GM19328 (cell line): ENCODE measurements around the gene TENT4B.
"Not testable (repeated sequence)": the region's sequence is repeated elsewhere in the genome, so short reads cannot be mapped to it uniquely, and the experiment has no call there.

Experiments
- ATAC-seq: cut with Tn5 transposase; IDR thresholded peaks from one replicate; pipeline ENCODE4 v1.9.1; 2021; ENCODE audit warnings: mild to moderate bottlenecking, moderate library complexity; ENCODE audit not compliant: unreplicated experiment

TENT4B gene

GRCh38 chr16:50227665-50228064 lies 74.6 kb downstream of the TENT4B start:
- no peak for ATAC-seq

- no peak for ATAC-seq
Observed at GRCh38 chr16:50228364-50228868, 75.3 kb downstream of the TENT4B start.

GRCh38 chr16:50229149-50229726 lies 76.1 kb downstream of the TENT4B start:
- ATAC-seq = no peak

- ATAC-seq = no peak
Observed at GRCh38 chr16:50234771-50235556, 81.9 kb downstream of the TENT4B start.

GRCh38 chr16:50235581-50235980 lies 82.5 kb downstream of the TENT4B start:
- ATAC-seq = no peak

- no peak for ATAC-seq
Observed at GRCh38 chr16:50238314-50238713, 85.2 kb downstream of the TENT4B start.

GRCh38 chr16:50238868-50239301 lies 85.8 kb downstream of the TENT4B start:
- no peak for ATAC-seq

GRCh38 chr16:50243024-50243423 lies 89.9 kb downstream of the TENT4B start:
- not testable (repeated sequence) for ATAC-seq

GRCh38 chr16:50244140-50244503 lies 91.0 kb downstream of the TENT4B start:
- no peak for ATAC-seq

- no peak for ATAC-seq
Observed at GRCh38 chr16:50244504-50245416, 91.7 kb downstream of the TENT4B start.

- no peak for ATAC-seq
Observed at GRCh38 chr16:50245417-50246298, 92.6 kb downstream of the TENT4B start.

GRCh38 chr16:50246299-50247122 lies 93.4 kb downstream of the TENT4B start:
- ATAC-seq = no peak

GRCh38 chr16:50247123-50247905 lies 94.2 kb downstream of the TENT4B start:
- ATAC-seq = no peak

- no peak for ATAC-seq
Observed at GRCh38 chr16:50247906-50248608, 95.0 kb downstream of the TENT4B start.

GRCh38 chr16:50248845-50249244 lies 95.7 kb downstream of the TENT4B start:
- no peak for ATAC-seq

GRCh38 chr16:50251375-50252081 lies 98.4 kb downstream of the TENT4B start:
- no peak for ATAC-seq

- ATAC-seq = no peak
Observed at GRCh38 chr16:50252082-50252611, 99.0 kb downstream of the TENT4B start.
